ENCODE measurements around the gene GALR1.
"Not testable (repeated sequence)": the region's sequence is repeated elsewhere in the genome, so short reads cannot be mapped to it uniquely, and the experiment has no call there.

Gene GALR1

GRCh38 chr18:77249569-77250500 is at the start of gene GALR1:
TSS of gene GALR1 (plus strand) at chr18:77249848. CDS start at chr18:77250549, 701 bp downstream.
- no peak for DNase-seq (ENCODE audit: low read depth)

GRCh38 chr18:77201506-77201905 is 48.1 kb upstream of the GALR1 start:
- no peak for DNase-seq (ENCODE audit: low read depth)

GRCh38 chr18:77202329-77202728 is 47.3 kb upstream of the GALR1 start:
- no peak for DNase-seq (ENCODE audit: low read depth)

- no peak for DNase-seq (ENCODE audit: low read depth)
These were observed 46.6 kb upstream of the GALR1 start for GRCh38 chr18:77203071-77203470.

- no peak for DNase-seq (ENCODE audit: low read depth)
These were observed 45.8 kb upstream of the GALR1 start for GRCh38 chr18:77203851-77204250.

- no peak for DNase-seq (ENCODE audit: low read depth)
These were observed 43.9 kb upstream of the GALR1 start for GRCh38 chr18:77205769-77206168.

- no peak for DNase-seq (ENCODE audit: low read depth)
These were observed 42.8 kb upstream of the GALR1 start for GRCh38 chr18:77206676-77207374.

GRCh38 chr18:77207540-77207939 is 42.1 kb upstream of the GALR1 start:
- no peak for DNase-seq (ENCODE audit: low read depth)

GRCh38 chr18:77208964-77209363 is 40.7 kb upstream of the GALR1 start:
- no peak for DNase-seq (ENCODE audit: low read depth)

GRCh38 chr18:77209587-77209986 is 40.1 kb upstream of the GALR1 start:
- DNase-seq (ENCODE audit: low read depth): no peak

- DNase-seq (ENCODE audit: low read depth): no peak
These were observed 39.4 kb upstream of the GALR1 start for GRCh38 chr18:77210249-77210648.

- no peak for DNase-seq (ENCODE audit: low read depth)
These were observed 31.0 kb upstream of the GALR1 start for GRCh38 chr18:77218642-77219041.

GRCh38 chr18:77220726-77221125 is 28.9 kb upstream of the GALR1 start:
- no peak for DNase-seq (ENCODE audit: low read depth)

- DNase-seq (ENCODE audit: low read depth): no peak
These were observed 27.2 kb upstream of the GALR1 start for GRCh38 chr18:77222464-77222863.

- DNase-seq (ENCODE audit: low read depth): no peak
These were observed 26.4 kb upstream of the GALR1 start for GRCh38 chr18:77223221-77223639.

GRCh38 chr18:77223653-77224052 is 26.0 kb upstream of the GALR1 start:
- DNase-seq (ENCODE audit: low read depth): no peak

GRCh38 chr18:77230645-77231044 is 19.0 kb upstream of the GALR1 start:
- no peak for DNase-seq (ENCODE audit: low read depth)

- no peak for DNase-seq (ENCODE audit: low read depth)
These were observed 14.9 kb upstream of the GALR1 start for GRCh38 chr18:77234504-77235365.

- DNase-seq (ENCODE audit: low read depth): not testable (repeated sequence)
These were observed 10.4 kb upstream of the GALR1 start for GRCh38 chr18:77239285-77239684.

- no peak for DNase-seq (ENCODE audit: low read depth)
These were observed 627 bp upstream of the GALR1 start for GRCh38 chr18:77248873-77249568.

- DNase-seq (ENCODE audit: low read depth): no peak
These were observed 865 bp downstream of the GALR1 start for GRCh38 chr18:77250501-77250925.
